ENCODE data around the gene ARFGAP1.

ARFGAP1 gene

DNA sequence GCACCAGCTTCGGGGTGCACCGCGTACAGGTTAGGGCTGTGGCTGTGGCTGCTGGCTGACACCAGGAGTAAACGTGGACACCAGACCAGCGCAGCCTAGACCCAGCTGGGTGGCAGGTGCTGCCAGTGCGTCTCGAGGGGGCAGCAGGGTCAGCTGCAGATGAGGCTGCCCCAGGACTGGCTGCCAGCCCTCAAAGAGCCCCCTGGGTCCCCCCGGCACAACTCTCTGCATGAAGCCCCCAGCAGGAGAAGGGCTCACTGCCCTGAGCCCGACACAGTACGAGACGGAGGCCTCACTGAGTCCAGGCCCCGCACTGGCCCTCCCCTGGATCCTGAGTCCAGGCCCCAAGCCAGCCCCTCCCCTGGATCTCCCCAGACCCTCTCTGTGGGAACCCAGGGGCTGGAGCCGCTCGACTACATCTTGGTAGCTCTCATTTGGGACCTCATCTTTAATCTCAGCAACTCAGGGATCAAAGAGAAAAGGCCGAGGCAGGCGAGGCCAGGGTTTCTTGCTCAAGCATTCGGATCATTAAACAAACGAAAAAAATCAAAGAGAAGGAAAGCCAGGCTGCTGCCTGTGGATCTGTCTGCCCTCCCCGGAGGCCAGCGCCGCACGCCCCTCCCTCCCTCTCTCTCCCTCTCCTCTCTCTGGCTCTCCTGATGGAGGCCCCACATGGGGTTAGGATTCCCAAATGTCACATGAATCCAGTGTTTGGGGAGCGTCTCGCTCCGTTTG, 11.4 kb upstream of the ARFGAP1 start:
- DNase-seq = no peak

DNA sequence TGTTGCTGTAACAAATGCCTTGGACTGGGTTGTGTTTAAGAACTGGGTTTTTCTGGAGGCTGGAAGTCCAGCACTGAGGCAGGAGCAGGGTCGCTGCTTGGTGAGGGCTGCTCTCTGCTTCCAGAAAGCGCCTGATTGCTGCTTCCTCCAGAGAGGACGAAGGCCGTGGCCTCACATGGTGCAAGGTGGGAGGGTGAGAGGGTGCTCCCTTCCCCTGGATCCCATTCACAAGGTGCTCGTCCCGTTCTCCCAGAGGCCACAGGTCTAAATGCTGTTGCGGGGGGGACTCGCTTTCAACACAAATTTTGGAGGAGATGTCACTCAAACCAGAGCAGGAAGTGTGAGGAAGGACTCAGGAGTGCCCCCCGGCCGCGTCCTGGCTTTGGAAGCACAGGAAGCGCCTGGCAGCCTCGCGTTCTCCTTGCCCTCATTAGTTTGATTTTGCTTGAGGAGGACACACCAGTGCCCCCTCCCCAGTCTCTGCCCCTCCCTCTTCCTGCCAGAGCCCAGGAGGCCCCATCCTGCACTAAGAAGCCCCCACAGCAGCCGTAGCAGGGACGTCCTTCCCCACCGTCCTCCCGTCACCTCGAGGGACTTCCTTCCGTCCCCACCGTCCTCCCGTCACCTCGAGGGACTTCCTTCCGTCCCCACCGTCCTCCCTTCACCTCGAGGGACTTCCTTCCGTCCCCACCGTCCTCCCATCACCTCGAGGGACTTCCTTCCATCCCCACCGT, 10.7 kb upstream of the ARFGAP1 start:
- no peak for DNase-seq

DNA sequence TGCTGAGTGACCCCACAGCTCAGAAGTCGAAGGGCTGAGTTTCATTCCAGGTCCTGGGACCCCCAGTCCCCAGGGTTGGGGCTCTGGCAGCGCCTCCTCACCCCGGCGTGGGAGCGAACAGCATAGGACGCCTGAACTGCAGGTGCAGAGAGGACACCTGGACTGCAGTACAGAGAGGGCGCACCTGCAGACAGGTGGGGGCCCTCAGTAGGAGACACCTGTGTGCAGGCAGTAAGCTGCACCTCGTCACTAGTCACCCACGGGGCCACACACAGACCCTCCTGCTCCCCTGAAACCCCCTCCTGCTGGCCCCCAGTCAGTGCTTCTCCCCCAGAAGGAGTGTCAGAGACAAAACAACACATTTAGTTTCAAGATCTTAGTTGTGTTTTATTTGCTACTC, 9.8 kb upstream of the ARFGAP1 start:
- DNase-seq = no peak

DNA sequence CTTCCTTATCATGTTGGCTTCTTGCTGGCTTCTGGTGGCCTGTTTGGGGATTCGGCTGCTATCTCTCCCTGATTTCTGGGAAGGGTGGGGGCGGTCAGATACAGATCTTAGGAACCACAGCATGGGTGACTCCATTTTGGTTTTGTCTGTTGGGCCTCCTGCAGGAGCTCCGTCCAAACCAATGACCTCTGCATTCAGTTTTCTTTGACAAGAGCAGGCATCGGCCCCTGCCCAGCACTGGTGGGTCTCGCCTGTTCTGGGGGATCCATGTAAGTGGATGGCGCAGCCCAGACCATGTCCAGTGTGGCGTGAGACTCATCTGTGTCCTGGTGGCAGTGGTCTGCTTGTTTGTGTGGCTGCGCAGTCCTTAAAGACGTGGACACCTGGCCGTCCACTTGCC, 8.6 kb upstream of the ARFGAP1 start:
- no peak for DNase-seq

DNA sequence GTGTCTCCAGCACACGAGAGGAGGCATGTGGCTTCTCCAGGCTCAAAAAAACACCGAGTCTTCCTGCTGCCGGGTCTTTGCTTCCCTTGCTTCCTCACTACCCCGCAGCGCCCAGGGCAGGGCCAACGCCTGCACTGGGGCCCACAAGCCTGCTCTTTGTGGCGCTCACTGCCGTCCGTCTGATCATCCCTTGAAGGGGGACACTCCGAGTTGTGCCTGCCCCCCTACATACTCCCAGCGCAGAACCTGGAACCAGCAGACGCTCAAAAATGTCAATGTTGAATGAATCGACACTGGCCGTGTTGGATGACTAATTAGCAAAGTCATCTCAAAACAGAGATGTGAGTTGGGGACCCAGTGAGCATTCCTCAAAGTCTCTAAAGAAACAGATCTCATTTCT, 8.1 kb upstream of the ARFGAP1 start:
- no peak for DNase-seq

DNA sequence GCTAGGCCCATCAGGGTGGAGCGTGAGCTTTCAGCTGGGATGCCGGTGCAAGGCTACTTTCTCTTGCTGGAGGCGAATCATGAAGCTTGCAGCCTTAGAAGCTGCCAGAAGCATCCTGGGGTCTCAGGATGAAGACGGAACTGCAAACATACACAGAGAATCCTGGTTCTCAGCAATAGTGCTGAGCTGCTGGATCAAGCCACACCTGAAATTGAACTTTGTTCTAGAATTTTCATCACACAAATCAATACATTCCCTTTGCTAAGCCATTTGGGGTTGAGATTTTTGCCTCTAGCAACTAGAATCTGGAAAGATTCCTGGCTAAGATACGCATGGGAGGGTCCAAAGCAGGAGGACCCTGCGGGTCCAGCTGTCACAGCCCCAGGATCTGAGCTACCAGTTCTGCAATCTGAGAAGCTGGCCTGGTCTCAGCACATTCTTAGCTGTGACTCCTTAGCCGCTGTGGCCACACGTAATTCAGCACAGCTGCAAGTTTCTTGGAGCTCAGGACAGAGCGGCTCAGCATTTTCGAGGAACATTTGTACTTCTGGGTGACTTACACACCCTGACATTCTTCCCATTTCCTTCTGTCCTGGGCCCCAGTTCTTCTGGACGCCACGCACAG, 6.6 kb upstream of the ARFGAP1 start:
- no peak for DNase-seq

DNA sequence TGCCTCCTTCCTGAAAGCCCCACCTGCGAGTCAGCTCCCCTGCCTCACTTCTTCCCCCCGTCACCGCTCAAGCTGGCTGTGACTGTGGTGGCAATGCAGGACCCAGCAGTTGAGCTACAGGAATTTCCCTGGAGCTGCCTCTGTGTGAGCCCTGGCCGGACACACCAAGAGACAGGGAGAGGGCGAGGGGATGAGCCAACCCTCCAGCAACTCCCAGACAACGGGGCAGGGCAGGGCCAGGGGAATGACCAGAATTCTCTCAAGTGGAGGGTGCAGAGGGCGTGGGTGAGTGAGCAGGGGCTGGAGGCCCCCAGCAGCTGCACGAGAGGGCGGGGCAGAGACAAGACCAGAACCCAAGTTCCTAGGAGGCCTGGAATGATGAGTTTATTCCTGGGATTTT, 4.9 kb upstream of the ARFGAP1 start:
- no peak for DNase-seq

DNA sequence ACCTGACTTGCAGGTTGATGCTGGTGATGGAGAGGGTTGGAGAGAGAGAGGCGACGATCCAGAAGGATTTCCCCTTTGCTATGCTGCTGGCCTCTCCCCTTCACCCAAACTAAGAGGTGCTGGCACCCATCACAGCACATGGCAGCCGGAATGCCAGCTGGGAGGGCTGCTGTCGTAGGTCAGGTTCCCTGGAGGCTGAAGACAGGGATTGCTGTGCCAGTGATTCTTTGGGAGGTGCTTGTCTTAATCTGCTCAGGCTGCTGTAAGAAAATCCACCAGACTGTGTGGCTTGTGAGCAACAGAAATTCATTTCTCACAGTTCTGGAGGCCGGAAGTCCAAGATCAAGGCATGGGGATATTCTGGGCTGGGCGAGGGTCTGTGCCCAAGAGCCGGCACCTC, 4.4 kb upstream of the ARFGAP1 start:
- no peak for DNase-seq

DNA sequence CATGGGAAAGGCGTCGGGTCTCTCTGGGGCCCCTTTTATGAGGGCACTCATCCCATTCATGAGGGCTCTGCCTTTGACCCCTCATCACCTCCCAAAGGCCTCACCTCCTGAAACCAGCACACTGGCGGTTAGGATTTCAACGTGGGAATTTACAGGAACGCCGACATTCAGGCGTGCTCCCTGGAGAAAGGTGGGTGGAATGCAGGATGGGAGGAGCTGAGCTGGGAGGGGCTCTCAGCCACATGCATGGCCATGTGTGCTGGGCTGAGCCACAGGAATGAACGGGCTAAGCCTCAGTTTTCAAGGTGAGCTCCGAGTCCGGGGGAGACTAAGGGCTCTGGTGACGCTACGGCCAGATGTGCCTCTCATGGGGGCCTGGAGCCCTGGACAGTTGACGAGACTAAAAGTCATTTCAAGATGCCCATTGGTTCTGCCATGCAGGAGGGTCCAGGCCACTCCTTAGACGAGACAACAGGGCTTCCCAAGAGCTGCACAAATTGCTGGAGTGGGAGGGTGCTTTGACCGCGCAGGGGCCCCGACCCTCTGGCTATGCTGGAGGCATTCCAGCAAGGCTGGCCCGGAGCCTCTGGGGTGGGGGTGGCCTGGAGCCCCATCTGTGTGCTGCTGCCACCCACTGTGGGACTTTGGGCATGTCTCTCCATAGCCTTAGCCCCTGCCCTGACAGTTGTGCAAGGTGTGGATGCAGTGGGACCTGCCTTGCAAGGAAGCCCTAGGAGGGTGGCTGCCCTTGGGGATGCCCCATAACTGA, 3.8 kb upstream of the ARFGAP1 start:
- DNase-seq = no peak

DNA sequence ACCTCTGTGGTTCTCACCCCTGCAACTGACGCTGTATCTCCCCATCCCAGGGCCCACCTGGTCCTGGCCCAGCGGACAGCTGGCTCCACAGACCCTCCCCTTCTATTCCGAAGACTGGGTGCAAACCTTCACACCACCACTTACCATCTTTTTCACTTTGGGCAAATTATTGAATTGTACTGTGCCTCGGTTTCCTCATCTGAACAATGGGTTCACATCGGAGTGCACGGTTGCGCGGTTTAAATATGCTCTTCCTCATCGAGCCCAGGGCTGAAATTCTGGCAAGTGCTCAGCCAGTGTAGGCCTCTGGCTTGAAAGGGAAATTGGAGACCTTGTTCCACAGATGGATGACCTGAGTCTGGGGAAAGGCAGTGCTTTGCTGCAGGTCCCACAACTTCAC, 2.9 kb upstream of the ARFGAP1 start:
- no peak for DNase-seq

DNA sequence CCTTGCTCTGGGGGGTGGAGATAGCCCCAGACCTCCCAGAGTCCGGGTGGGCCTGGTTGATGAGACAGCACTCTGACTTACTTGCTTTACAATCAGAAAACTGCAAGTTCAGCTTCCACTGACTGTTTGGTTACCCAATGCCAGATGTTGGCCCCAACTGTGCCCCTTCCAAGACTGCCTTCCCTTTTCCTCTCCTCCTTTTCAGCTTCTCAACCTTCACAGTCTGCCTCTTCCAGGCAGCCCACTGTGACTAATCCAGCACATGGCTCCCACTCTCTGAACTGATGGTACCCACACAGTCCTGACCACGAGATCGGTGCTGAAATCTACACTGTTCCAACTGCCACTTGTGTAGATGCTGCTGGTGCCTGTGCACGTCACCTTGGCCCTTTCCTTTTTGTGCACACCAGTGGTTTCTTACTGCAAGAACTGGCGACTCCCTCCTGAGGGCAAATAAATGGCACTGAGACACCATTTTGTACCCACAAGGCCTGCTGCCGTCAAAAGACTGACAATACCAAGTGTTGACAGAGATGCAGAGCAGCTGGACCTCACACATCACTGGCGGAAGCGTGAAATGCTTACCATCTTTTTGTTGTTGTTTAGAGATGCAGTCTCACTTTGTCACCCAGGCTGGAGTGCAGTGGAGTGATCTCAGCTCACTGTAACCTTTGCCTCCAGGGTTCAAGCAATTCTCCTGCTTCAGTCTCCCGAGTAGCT, 1.8 kb upstream of the ARFGAP1 start:
- no peak for DNase-seq

DNA sequence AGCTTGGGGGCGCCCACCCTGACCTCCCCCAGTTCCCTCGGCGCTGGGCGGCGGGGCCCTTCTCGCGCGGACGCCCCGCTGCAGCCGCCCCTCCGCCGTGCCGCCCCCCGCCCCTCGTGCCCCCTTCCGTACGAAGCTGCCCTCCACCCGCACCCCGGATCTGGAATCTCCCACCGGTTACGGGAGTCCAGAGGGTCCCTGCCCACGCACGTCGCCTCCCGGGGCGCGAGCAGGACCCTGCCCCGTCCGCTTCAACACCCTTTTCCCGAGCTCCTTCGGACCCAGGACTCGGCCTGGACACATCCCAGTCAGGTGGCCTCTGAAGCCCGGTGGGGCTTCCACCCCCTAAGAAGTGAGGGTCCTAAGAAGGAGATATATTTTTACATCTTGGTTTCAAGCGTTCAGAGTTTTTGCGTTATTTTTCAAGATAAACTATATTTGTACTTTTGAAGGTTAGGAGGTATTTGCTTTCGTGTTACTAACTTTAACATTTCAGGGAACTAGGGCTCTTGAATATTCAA, 506 bp downstream of the ARFGAP1 start:
- no peak for DNase-seq

DNA sequence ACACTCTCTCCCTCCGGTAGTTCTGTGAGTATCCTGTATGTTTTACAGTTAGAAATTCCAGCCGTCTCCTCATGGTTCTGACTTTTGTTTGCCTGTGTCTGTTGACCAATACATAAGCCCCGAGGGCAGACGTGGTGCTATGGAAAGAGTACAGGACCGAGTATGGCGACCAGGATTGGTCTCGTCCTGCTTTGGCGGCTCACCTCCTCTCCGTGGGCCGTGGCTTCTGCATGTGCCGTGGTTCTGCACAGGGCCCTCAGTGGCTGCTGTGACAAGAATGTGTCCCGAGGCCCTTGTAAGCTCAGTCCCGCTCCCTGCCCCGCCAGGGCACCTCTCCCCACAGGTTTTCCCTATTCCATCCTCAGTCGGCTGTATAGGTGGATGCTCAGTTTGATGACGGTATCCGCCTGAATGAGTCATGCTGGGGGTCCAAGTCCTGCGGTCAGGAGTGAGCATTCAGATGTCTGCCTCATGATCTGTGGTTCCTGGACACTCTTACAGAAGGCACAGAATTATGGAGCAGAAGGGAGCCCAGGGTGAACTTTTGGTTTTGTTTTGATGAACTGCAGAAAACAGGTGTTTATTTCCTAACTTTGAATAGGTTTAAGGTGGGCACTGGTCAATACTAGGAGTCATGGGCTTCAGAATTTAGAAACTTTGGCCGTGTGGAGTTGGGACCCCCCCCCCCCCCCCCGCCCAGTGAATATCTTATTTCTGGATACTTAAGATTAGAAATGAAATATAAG, 1.2 kb downstream of the ARFGAP1 start:
- DNase-seq = no peak

DNA sequence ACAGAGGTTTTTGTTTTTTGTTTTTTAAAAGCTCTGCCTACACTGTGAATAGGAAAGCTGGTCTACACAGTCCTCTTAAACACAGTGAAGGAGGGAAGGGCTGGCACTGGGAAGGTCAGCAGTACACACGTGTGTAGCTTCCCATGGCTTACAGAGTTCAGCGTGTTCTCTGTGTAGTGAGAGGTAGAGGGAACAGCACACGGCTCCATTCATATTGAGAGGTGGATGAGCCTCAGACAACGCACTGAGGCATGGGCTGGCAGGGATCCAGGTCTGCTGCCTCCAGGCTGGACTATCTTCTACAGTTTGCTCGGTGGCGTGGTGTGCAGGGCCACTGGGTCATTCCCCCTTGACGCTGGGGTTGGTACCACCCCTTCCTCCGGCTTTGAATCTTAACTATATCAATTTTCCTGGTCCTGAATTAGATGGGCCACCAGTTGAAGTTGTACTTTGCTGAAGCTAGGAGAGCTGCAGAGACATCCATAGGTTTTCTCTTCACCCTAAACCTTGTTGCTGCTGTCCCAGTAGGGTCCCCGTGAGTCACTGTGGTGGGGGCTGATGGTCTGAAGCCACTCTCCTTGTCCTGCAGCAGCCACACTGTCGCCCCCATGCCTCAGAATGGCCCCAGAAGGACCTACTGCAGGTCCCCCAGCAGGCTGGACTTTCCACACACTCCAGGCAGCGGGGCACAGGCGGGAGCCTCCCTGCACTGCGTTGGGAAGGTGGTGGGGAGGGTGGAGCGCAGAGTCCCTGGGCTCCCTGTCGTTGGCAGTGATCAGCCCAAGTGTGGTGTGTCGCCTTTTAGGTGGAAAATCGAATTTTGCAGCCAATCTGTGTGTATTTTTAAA, 2.0 kb downstream of the ARFGAP1 start:
- DNase-seq = no peak

DNA sequence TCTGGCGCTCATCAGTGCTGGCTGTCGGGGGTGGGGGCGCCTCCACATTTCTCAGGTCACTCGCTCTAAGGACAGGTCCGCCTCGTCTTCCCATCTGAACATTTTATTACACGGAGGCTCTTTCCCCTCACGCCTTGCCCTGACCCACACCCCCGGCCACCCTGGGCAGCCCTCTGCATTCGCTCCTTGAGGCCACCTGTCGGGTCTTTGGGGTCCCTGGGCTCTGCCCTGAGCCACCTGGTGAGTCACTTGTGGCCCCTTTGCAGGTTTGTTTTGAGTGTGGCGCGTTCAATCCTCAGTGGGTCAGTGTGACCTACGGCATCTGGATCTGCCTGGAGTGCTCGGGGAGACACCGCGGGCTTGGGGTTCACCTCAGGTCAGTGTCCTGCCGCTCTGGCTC, 3.2 kb downstream of the ARFGAP1 start:
- no peak for DNase-seq

DNA sequence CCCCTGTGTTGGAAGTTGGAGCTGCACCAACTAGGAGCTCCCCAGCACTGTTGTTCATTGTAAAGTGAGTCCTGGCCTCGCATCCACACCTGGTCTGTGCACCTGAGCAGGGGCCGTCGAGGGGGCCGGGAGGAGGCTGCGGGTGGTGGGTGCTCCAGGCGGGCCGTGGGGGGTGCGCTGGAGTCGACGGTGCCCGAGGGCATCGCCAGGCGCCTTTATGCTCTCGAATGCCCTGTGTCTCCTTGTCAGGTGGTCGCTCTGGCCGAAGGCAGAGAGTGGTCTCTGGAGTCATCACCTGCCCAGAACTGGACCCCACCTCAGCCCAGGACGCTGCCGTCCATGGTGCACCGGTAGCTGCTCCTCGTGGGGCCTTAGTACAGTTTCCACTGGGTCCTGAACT, 4.3 kb downstream of the ARFGAP1 start:
- DNase-seq = no peak

DNA sequence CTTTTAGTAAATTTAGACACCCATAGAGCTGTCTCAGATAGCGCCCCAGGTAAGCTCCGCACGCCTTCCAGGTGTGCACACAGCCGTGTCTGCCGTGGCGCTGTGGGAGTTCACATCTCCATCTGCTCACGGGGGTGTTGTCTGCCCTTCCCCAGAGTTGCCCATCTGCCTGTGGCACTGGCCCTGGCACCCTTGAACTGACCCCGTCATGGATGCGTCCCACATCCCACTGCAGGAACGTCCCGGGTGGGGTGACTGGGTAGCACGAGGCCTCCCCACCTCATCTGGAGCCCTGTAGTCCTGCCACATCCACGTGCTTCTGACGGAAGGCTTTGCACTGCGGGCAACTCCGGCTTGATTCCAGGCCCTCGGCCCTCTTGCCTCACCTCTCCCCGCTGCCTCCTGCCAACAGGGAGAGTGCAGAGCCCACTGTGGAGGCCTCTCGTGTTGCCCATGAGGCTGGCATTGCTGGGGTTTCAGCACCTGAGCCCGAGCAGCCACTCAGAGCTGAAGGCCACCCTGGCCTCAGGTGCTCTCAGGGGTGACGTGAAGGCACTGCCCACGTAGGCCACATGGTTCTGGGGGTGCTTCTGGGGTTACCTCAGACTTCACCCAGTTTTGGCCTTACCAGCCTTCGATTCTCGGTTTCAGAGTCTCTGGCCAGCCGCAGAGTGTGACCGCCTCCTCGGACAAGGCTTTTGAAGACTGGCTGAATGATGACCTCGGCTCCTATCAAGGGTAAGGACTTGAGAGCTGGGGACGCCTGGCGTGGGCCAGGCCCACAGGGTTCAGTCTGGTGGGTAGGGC, 5.1 kb downstream of the ARFGAP1 start:
- DNase-seq = no peak

DNA sequence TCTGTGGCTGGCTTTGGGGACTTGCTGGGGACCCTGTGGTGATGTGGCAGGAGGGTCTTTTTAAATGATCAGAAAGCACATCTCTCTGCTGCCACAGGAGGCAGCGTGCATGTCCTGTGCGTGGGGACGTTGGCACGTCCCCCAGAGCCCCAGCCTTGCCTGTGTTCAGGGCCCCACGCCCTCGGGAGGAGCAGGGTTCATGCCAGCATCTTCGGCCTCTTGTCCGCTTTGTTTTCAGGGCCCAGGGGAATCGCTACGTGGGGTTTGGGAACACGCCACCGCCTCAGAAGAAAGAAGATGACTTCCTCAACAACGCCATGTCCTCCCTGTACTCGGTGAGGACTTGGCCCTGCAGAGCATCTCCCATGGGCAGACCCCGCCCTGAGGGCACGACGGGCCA, 6.0 kb downstream of the ARFGAP1 start:
- DNase-seq = no peak

DNA sequence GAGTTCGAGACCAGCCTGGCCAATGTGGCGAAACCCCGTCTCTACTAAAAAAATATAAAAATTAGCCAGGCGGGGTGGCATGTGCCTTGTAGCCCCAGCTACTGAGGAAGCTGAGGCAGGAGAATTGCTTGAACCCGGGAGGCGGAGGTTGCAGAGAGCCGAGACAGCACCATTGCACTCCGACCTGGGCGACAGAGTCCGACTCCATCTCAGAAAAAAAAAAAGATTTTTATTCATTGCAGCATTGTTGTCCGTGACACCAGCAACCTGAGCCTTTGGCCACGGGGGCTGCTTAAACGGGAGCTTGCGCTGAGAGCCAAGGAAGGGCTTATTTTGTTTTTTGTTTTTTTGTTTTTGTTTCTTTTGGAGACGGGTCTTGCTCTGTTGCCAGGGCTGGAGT, 7.3 kb downstream of the ARFGAP1 start:
- DNase-seq = no peak

DNA sequence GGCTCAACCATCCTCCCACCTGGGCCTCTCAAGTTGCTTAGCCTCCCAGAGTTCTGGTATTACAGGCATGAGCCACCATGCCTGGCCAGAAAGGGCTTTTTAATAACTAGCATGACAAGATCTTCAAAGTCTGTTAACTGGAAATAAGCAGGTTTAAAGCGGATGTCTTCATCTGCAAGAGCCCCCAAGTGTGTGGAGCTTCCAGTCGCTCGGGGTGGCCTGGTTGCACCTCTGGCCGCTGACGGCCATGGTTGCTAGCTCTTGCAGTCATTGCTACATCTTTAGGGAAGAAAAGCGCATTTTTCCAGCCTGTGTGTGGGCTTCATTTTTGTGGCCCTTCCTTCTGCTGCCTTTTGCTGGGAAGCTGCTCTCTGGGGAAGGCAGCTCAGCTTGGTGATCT, 7.8 kb downstream of the ARFGAP1 start:
- no peak for DNase-seq

All from activated CD4-positive, alpha-beta T cell treated with anti-CD3 and anti-CD28 coated beads, Interleukin-10, Interleukin-2, amounts not matched to agents 100 ng/mL and 50 ng/mL, durations not matched to agents 16 hours and 8 hours (primary cell).